NCI-H446 (cell line): ENCODE data around the gene BPIFB3.
"Not testable (repeated sequence)": the region's sequence is repeated elsewhere in the genome, so short reads cannot be mapped to it uniquely, and the experiment has no call there.

Experiments used
- DNase-seq, 2 experiments: peaks; one replicate each; lab custom pipeline; 2025; lab: John Stamatoyannopoulos, UW

The BPIFB3 gene

DNA sequence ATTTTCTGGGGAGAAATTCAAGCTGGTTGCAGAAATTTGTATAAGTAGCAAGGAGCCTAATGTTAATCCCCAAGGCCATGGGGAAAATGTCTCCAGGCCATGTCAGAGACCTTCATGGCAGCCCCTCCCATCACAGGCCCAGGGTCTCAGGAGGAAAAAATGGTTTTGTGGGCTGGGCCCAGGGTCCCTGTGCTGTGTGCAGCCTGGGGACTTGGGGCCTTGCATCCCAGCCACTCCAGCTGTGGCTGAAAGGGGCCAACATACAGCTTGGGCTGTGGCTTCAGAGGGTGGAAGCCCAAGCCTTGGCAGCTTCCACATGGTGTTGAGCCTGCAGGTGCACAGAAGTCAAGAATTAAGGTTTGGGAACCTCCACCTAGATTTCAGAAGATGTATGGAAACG, 68.6 kb downstream of the BPIFB3 start:
- DNase-seq = not testable (repeated sequence)
